GM10248 (cell line): ENCODE data around the gene KIF26A.

Source experiments
- CTCF ChIA-PET: fragments of 300-600 bp; sonication (Branson Sonifier 250); formaldehyde crosslinking; extraction: SDS; loops from one replicate; lab custom pipeline; 2021; ENCODE audit warnings: antibody characterized with exemption; lab: Yijun Ruan, JAX
- POLR2A ChIA-PET: fragments of 350-650 bp; sonication (Branson Sonifier 250); formaldehyde crosslinking; extraction: SDS; loops from one replicate; lab custom pipeline; 2020; ENCODE audit warnings: antibody characterized with exemption; lab: Yijun Ruan, JAX
- DNase-seq: peaks from one replicate; pipeline ENCODE4 v3.0.0; 2012; ENCODE audit errors: extremely low spot score
- CTCF ChIP-seq: IDR thresholded peaks from 2 replicates; pipeline ENCODE4 v1.5.1; 2012; ENCODE audit warnings: mild to moderate bottlenecking, low read depth; ENCODE audit errors: extremely low read depth, missing control alignments, control extremely low read depth

The KIF26A gene

DNA sequence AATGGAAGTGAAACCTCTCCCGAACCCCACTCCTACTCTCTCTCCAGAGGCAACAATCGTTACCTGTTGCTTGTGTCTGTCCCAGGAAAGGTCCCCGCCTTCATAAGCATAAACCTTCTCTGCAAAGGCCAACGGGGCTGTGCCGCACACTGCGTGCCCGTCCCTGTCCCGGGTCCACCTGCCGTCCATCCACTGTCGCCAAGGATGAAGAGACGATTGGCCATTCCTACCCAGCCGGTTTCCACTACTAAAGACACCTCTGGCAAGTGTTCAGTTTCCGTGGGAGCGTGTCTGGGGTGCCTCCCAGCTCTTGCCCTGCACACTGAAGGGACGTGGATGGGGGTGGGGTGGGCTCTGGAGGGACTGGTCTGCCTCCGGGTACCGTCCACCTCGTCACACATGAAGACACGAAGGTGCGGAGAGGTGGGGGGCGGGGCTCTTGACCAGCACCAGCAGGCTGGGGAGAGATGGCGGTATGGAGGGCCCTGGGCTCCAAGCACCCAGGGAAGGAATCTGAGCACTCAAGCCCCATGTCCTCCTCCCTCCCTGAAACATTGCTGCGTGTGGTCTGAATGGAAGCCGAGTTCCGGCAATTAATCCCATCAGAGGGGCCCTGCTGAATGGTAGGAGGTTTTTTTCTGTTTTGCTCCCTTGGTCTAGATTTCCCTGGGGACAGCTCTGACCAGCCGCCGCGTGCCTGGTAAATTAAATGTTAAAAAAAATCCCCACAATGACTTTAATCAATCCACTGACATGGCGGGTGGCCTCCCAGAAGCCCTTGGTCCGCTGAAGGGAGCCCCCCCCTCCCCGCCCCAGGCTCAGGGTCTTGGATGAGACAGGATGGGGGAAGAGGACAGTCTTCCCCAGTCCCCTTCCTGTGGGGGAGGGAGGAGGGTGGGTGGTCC, 4.1 kb upstream of the KIF26A start:
- POLR2A ChIA-PET, result no interaction called here
- no peak for TF ChIP-seq CTCF
- CTCF ChIA-PET, result interaction anchor here (1.0 kb wide), 1 partner anchor 430 kb away, joined by 4 read pairs; no protein-coding TSS in a partner anchor
- DNase-seq, result no peak

- ChIA-PET CTCF (interaction anchor here (1.0 kb wide), 1 partner anchor 429 kb away, joined by 4 read pairs; no protein-coding TSS in a partner anchor), POLR2A (no interaction called here)
- no peak for DNase-seq
- no peak for TF ChIP-seq CTCF
Measured at GRCh38 chr14:104135121-104135903, 3.1 kb upstream of the KIF26A start.

DNA sequence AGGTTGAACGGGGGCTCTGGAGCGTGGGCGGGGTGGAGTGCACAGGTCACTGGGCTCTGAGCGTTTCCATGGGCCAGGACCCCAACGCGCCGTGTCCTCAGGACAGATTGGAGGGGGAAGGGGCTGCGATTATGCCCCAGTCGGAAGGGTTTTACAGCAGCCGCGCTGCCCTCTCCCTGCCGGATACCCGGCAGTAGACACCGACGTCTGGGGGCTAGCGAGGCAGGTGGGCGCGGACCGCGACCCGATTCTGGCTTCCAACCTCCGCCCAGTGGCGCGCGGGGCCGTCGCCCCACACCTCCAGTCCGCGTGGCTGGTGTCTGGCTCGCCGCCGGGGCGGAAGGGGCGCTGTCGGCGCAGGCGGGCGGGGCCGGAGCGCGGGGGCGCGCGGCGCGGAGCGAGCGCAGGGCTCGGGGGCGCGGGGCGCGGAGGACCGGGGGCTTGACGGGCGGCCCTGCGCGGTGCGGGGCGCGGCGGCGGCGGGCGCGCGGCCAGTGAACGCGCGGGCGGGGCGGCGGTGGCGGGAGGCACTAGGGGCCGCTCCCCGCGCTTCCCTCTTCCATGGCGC, 2.4 kb upstream of the KIF26A start:
- no peak for TF ChIP-seq CTCF
- POLR2A ChIA-PET, result no interaction called here
- CTCF ChIA-PET, result no interaction called here
- no peak for DNase-seq

DNA sequence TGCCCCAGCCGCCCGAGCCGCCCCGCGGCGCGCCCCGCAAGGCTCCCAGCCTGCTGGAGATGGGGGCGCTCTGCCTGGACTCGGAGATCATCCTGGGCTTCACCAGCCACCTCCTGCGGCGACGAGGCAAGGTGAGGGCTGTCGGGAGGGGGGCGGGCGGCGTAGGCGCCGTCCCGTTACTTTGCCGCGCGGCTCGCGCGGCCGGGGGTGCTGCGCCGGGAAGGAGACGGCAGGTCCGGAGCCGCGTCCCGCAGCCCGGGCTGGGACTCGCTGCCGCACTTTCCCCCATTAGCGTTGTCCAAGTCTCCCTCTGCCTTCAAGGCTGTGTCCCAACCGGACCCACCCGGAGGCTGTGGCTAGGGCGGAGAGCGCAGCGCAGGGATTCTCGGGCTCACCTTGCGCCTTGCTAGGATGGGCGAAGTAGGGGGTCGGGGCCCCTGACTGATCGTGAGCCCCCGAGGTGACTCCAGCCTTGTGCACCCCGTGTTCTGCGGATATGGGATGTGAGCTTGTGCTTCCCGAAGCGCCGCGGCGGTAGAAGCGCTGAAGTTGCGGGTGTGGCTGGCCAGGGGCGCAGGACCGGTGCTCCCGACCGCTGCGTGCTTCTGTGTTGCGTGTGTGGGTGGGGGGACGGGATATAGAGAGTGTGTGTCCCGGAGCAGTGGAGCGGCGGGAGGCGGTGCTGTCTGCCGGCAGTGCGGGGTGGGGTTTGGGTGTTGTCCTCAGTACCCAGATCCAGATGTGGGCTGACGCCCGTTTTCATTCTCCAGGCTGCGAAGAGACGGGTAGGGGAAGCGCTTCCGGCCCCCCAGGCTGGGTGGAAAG, 1.7 kb upstream of the KIF26A start:
- no peak for TF ChIP-seq CTCF
- ChIA-PET CTCF (interaction anchor here (1.0 to 1.1 kb wide), 3 partner anchors 224 to 428 kb away, joined by 3 to 12 read pairs (median 4); no protein-coding TSS in a partner anchor), POLR2A (no interaction called here)
- no peak for DNase-seq

DNA sequence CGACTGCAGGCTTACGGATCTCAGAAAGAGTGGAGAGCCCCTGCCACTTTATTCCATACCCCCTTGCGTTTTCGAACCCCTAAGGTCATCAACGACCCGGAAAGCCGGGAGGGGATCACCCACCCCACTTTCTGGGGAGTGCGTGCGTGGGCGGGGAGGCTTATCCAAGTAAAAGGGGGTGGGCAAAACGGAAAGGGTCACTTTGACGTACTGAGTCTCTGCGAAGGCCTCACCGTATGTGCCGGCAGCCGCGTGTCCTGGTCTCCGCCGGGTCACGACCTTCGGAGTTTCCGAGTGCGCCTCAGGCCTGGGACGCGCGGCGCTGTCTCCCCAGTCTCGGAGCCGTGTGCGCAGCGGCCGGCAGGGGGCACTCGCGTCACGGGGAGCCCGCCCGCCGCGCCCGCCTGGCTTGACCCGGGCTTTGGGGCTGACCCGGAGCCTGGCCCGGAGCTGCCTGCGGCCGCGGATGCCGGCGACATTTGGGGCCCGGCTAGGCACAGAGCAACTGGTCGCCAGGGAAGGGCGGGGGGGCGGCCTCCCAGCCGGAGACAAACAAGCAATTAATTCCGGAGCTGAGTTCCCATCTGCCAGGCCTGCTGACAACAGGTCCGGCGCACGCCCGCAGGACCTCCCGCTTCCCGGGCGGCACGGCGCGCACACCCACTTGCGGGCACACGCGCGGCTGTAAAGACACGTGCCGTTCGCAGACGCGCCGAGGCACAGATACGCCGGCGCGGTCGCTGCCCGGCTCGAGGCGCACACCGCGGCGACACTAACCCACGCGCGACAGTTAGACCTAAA, 890 bp upstream of the KIF26A start:
- TF ChIP-seq CTCF, result peak; percentile 86
- ChIA-PET POLR2A (no interaction called here), CTCF (interaction anchor here (0.7 to 1.1 kb wide), 5 partner anchors 9 to 427 kb away, joined by 3 to 12 read pairs (median 3); no protein-coding TSS in a partner anchor)
- peak; percentile 87 for DNase-seq
